NCI-H774 (cell line): ENCODE data around the gene OR1A2.
"Not testable (repeated sequence)": the region's sequence is repeated elsewhere in the genome, so short reads cannot be mapped to it uniquely, and the experiment has no call there.

ENCODE experiments used
- DNase-seq: peaks from one replicate; lab custom pipeline; 2025; lab: John Stamatoyannopoulos, UW

Gene OR1A2, protein sequence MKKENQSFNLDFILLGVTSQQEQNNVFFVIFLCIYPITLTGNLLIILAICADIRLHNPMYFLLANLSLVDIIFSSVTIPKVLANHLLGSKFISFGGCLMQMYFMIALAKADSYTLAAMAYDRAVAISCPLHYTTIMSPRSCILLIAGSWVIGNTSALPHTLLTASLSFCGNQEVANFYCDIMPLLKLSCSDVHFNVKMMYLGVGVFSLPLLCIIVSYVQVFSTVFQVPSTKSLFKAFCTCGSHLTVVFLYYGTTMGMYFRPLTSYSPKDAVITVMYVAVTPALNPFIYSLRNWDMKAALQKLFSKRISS

GRCh38 chr17:3197219-3197618 lies at the start of gene OR1A2:
Gene OR1A2 (plus strand): TSS chr17:3197519. CDS start chr17:3197519, 0 bp downstream.
- no peak for DNase-seq

DNA sequence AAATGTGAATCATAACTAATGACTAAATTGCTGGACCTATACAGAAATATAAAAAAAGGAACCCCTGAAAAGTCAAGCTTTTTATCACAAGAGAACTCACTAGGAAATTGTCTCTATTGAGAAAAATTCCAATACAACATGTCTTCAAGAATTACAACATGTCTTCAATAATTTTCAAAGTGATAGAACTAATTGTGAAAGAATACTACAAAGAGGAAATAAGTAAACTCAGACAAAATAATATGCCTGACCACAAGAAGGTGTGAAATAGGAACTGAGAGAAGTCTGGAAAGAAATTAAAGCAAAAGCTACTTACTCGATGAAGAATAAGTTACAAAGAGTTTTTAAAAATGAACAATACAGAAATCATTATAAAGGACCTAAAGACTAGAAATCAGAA lies 40.1 kb upstream of the OR1A2 start:
- DNase-seq = no peak

DNA sequence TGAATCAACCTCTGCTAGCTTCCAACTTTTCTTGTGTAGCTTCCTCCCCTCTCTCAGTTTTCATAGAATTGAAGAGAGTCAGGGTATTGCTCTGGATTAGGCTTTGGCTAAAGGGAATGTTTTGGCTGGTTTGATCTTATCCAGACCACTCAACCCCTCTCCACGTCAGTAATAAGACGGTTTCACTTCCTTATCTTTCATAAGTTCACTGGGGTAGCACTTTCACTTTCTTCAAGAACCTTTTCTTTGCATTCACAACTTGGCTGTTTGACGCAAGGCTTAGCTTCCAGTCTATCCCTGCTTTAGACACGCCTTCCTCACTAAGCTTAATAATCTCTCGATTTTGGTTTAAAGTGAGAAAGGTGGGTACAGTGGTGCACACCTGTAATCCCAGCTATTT lies 29.7 kb upstream of the OR1A2 start:
- no peak for DNase-seq

- DNase-seq = no peak
These were observed 7.4 kb upstream of the OR1A2 start for GRCh38 chr17:3189961-3190360.

GRCh38 chr17:3207367-3207766 lies 10.0 kb downstream of the OR1A2 start, which contains the start of gene OR1A1:
Gene OR1A1 (plus strand): TSS chr17:3207667. CDS start chr17:3215621, 7,954 bp downstream.
- DNase-seq = no peak

DNA sequence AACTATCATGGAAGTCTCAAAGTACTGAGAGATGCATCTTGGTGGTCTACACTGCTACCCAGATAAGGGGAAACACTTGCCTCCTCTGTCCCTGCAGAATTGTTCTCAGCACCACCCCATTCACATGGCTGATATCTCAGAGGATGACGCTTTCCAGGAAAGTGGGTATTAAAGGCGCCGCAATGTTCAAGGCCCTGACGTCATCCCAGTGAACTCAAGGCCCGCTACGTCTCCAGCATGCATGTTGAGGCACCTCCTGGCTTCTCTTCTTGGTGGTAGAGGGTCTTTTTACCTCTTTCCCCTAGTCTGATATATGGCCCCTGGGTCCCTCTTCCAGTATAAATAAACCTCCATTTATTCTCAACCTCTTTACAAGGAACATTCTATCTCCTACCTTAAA lies 11.2 kb downstream of the OR1A2 start:
- DNase-seq = no peak

- DNase-seq = no peak
These were observed 15.7 kb downstream of the OR1A2 start for GRCh38 chr17:3213001-3213400.

DNA sequence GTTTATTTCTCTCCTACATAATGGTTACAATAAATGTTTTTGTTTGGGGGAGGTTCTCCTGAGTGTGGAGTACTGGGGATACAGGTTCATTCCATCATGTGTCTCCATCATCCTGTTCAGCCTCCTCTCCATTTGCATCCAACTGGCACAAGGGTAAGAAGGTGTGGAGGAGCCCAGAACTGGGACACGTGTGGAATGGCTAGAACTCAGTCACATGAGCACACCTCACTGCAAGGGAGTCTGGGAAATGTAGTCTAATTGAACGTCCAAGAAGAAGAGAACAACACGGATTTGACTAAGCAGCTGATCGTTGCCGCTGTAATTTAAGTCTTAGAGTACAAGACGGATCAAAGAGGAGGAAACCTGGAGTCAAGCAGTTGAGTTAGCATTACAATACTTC lies 16.3 kb downstream of the OR1A2 start:
- no peak for DNase-seq

GRCh38 chr17:3219978-3220377 lies 22.7 kb downstream of the OR1A2 start:
- not testable (repeated sequence) for DNase-seq

DNA sequence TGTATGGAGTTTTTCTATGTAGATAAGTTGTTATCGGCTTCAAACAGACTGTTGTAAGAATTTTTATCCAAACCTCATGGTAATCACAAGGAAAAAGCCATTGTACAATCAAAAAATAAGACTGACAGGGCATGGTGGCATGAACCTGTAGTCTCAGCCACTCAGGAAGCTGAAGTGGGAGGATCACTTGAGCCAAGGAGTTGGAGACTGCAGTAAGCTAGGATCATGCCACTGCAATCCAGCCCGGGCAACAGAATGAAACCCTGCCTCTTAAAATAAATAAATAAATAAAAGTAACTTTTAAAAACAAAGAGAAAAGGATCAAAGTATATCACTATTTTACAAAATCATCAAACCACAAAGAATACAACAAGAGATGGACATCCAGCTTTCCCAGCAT lies 24.5 kb downstream of the OR1A2 start:
- no peak for DNase-seq

DNA sequence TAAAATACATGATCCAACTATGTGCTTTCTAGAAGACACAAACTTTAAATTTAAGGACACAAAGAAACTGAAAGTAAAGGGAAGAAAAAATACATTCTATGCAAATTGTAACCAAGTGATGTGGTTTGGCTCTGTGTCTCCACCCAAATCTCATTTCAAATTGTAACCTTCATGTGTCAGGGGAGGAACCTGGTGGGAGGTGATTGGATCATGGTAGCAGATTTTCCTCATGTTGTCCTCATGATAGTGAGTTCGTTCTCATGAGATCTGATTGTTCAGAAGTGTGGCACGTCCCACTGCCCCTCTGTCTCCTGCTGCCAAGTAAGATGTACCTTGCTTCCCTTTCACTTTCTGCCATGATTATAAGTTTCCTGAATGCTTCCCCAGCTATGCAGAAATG lies 25.2 kb downstream of the OR1A2 start:
- no peak for DNase-seq

DNA sequence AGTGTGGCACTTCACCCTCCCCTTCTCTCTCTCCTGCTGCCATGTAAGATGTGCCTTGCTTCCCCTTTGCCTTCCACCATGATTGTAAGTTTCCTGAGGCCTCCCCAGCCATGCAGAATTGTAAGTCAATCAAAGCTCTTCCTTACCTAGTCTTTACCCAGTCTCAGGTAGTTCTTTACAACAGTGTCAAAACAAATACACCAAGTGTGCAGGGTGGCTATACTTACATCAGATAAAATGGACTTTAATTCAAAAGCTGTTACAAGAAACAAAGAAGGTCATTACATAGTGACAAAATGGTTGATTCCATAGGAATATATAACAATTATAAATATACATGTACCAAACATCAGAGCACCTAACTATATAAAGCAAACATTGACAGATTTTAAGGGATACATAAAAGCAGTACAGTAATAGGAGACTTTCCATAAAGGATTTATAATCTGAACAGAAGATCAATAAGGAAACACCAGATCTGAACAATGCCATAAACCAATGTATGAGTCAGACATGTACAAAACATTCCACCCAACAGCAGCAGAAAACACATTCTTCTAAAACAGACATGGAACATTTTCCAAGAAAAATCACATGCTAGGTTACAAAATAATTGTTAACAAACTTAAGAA lies 27.5 kb downstream of the OR1A2 start:
- not testable (repeated sequence) for DNase-seq

DNA sequence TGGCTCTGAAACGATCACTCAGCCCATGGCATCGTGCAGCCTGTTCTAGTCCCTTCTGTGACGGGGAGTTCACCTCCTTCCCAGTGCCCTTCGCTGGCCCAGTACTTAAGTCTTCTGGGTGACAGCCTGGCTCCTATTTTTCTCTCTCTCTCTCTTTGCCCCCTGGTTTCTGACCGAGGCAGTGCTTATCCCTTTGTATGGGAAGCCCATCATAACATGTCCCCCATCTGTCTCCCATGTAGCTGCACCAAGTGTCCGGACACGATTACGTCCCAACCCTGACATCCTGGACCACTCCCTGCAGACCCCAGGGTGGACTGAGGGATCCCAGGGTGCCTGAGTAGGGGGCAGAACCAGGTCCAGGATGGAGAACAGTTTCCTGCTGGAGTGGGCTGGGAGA lies 35.0 kb downstream of the OR1A2 start:
- not testable (repeated sequence) for DNase-seq

DNA sequence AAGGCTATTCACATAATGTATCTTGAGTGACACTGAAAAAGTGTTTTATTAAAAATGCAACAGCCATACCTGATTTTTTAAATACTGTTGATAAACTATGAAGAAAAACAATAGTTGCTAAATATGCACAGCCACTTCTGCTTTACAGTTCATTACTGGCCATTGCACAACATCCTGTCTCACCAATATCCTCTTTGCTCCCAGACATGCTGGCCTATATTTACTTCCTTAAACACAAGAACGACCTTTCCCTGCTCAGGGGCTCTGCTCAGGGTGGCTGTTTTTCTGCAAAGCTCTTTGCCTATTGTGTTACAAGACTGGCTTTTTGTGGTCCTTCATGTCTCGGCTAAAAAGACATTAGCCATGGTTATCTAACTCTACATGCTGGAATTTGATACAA lies 41.4 kb downstream of the OR1A2 start:
- DNase-seq = not testable (repeated sequence)

- DNase-seq = not testable (repeated sequence)
These were observed 43.7 kb downstream of the OR1A2 start for GRCh38 chr17:3241044-3241443.

- DNase-seq = not testable (repeated sequence)
These were observed 47.5 kb downstream of the OR1A2 start for GRCh38 chr17:3244841-3245240.
